ENCODE data around the gene TBCK.
"Not testable (repeated sequence)": the region's sequence is repeated elsewhere in the genome, so short reads cannot be mapped to it uniquely, and the experiment has no call there.

TBCK gene

GRCh38 chr4:106321168-106321567, 5.2 kb upstream of the TBCK start:
- not testable (repeated sequence) for DNase-seq

GRCh38 chr4:106320235-106320634, 4.2 kb upstream of the TBCK start:
- DNase-seq = no peak

- DNase-seq = no peak
These were observed 2.5 kb upstream of the TBCK start for GRCh38 chr4:106318511-106318910.

- no peak for DNase-seq
These were observed 1.8 kb upstream of the TBCK start for GRCh38 chr4:106317815-106318214.

GRCh38 chr4:106316773-106317409, 882 bp upstream of the TBCK start:
- no peak for DNase-seq

- DNase-seq = peak; percentile 48
These were observed 487 bp downstream of the TBCK start for GRCh38 chr4:106315476-106315967.

- no peak for DNase-seq
These were observed 1.0 kb downstream of the TBCK start for GRCh38 chr4:106314960-106315359.

GRCh38 chr4:106312997-106313522, 2.9 kb downstream of the TBCK start:
- DNase-seq = no peak

GRCh38 chr4:106312377-106312776, 3.6 kb downstream of the TBCK start:
- DNase-seq = no peak

- DNase-seq = no peak
These were observed 9.4 kb downstream of the TBCK start for GRCh38 chr4:106306561-106306960.

GRCh38 chr4:106305435-106306055, 10.5 kb downstream of the TBCK start:
- DNase-seq = no peak

- DNase-seq = no peak
These were observed 11.4 kb downstream of the TBCK start for GRCh38 chr4:106304632-106305031.

- no peak for DNase-seq
These were observed 12.3 kb downstream of the TBCK start for GRCh38 chr4:106303548-106304281.

GRCh38 chr4:106302062-106302438, 14.0 kb downstream of the TBCK start:
- DNase-seq = no peak

- no peak for DNase-seq
These were observed 14.5 kb downstream of the TBCK start for GRCh38 chr4:106301393-106302061.

- no peak for DNase-seq
These were observed 16.0 kb downstream of the TBCK start for GRCh38 chr4:106299977-106300376.

- DNase-seq = no peak
These were observed 18.6 kb downstream of the TBCK start for GRCh38 chr4:106297245-106298035.

- no peak for DNase-seq
These were observed 21.9 kb downstream of the TBCK start for GRCh38 chr4:106294062-106294461.

GRCh38 chr4:106291678-106292077, 24.3 kb downstream of the TBCK start:
- DNase-seq = no peak

GRCh38 chr4:106289737-106290136, 26.3 kb downstream of the TBCK start:
- no peak for DNase-seq

GRCh38 chr4:106287353-106287969, 28.5 kb downstream of the TBCK start:
- DNase-seq = no peak

GRCh38 chr4:106286611-106287010, 29.4 kb downstream of the TBCK start:
- no peak for DNase-seq

Measured in GDM1 (cell line).